Epithelial cell of esophagus (primary cell): Measurements from ENCODE around the gene CLCN4.

Experiments
- DNase-seq: peaks from one replicate; pipeline ENCODE4 v3.0.0; 2010; ENCODE audit warnings: low read depth
- H3K4me3 ChIP-seq: 2 replicates; pipeline ENCODE4 v1.5.1; 2011; ENCODE audit warnings: mild to moderate bottlenecking, low read length, control low read depth
- CTCF ChIP-seq: IDR thresholded peaks from 2 replicates; pipeline ENCODE4 v1.5.1; 2011; ENCODE audit warnings: low read depth, mild to moderate bottlenecking, low read length, control low read depth, inconsistent platforms; ENCODE audit not compliant: insufficient read depth; ENCODE audit errors: missing control alignments

Gene CLCN4

GRCh38 chrX:10184411-10184810, 27.6 kb downstream of the CLCN4 start:
- no peak for TF ChIP-seq CTCF
- H3K4me3 ChIP-seq, result no peak overlapping the region
- no peak for DNase-seq

- no peak for TF ChIP-seq CTCF
- DNase-seq, result no peak
- no peak overlapping the region for H3K4me3 ChIP-seq
Measured at GRCh38 chrX:10186355-10186754, 29.6 kb downstream of the CLCN4 start.

- no peak for DNase-seq
- no peak for TF ChIP-seq CTCF
- no peak overlapping the region for H3K4me3 ChIP-seq
Measured at GRCh38 chrX:10187421-10187820, 30.6 kb downstream of the CLCN4 start.

GRCh38 chrX:10189317-10190268, 32.8 kb downstream of the CLCN4 start:
- peak; percentile 63 for TF ChIP-seq CTCF
- H3K4me3 ChIP-seq, result no peak overlapping the region
- peak; percentile 53 for DNase-seq

- TF ChIP-seq CTCF, result peak; percentile 52
- no peak overlapping the region for H3K4me3 ChIP-seq
- peak; percentile 60 for DNase-seq
Measured at GRCh38 chrX:10190367-10190766, 33.6 kb downstream of the CLCN4 start.

GRCh38 chrX:10193587-10193986, 36.8 kb downstream of the CLCN4 start:
- no peak for DNase-seq
- no peak for TF ChIP-seq CTCF

GRCh38 chrX:10195425-10195824, 38.6 kb downstream of the CLCN4 start:
- TF ChIP-seq CTCF, result no peak
- no peak for DNase-seq
- H3K4me3 ChIP-seq, result no peak overlapping the region

More at GRCh38 chrX:10193587-10193986, 36.8 kb downstream of the CLCN4 start:
- H3K4me3 ChIP-seq, result no peak overlapping the region
